ENCODE results near the gene PITX3.

GRCh38 chr10:102287538-102287937, 46.2 kb upstream of the PITX3 start:
- no peak for TF ChIP-seq FOXP2 (optimal IDR thresholded peaks at IDR 0.05; ENCODE audit: control extremely low read depth, extremely low read length, insufficient read depth)
- no peak for TF ChIP-seq EZH2 (IDR thresholded peaks at IDR 0.05)
- TF ChIP-seq POLR2AphosphoS5 (IDR thresholded peaks at IDR 0.05; ENCODE audit: borderline replicate concordance, low read depth, low read length): no peak
